ENCODE measurements around the gene DRC7. TPM values are rescaled to one million over a fixed set of nuclear protein-coding genes. Genes with fewer than 3 reads are reported as not detected.
"Not testable (repeated sequence)": the region's sequence is repeated elsewhere in the genome, so short reads cannot be mapped to it uniquely, and the experiment has no call there.

Gene DRC7
- total and polyA plus RNA-seq, 2 donors, result 0.32 to 0.33 TPM

DNA sequence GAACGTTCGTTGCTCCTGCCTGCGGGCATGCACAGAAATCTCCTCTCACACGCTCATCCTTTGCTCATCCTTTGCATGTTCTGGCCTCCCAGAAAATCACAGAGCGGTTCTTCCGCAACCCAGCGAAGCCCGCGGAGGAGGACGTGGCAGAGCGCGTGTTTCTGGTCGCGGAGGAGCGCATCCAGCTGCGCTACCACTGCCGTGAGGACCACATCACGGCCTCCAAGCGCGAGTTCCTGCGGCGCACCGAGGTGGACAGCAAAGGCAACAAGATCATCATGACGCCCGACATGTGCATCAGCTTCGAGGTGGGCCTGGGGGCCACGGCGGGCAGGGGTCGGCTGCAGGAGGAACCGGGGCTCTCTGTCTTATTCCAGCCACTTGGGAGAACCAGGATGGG is 31.4 kb downstream of the DRC7 start:
- Histone ChIP-seq H3K4me3 (ENCODE audit: low read length in 2 of 2) (no peak overlapping the region), H3K36me3 (ENCODE audit: control insufficient read depth in 2 of 2, insufficient read depth in 2 of 2, low read length in 1 of 2) (no peaks in the 10 kb centered on the region), H3K9me3 (ENCODE audit: control insufficient read depth in 2 of 2, insufficient read depth in 1 of 2, low read length in 1 of 2) (peaks cover 0 to 3% of the 10 kb centered on the region in 2 donors), H3K27me3 (ENCODE audit: control insufficient read depth in 2 of 2, insufficient read depth in 1 of 2, low read length in 1 of 2) (no peaks in the 10 kb centered on the region), H3K27ac (ENCODE audit: low read depth in 1 of 2, low read length in 1 of 2) (no peak overlapping the region), H3K4me1 (ENCODE audit: control insufficient read depth in 2 of 2, insufficient read depth in 2 of 2, low read length in 2 of 2) (no peaks in the 10 kb centered on the region)
- no peak for DNase-seq (ENCODE audit: low read depth in 6 of 9, low spot score in 9 of 9)
- 97% methylated on average over 30 of the region's 30 CpGs for WGBS

- Histone ChIP-seq H3K27me3 (ENCODE audit: control insufficient read depth in 2 of 2, insufficient read depth in 1 of 2, low read length in 1 of 2) (no peaks in the 10 kb centered on the region), H3K27ac (ENCODE audit: low read depth in 1 of 2, low read length in 1 of 2) (no peak overlapping the region), H3K4me3 (ENCODE audit: low read length in 2 of 2) (no peak overlapping the region), H3K4me1 (ENCODE audit: control insufficient read depth in 2 of 2, insufficient read depth in 2 of 2, low read length in 2 of 2) (no peaks in the 10 kb centered on the region), H3K36me3 (ENCODE audit: control insufficient read depth in 2 of 2, insufficient read depth in 2 of 2, low read length in 1 of 2) (no peaks in the 10 kb centered on the region), H3K9me3 (ENCODE audit: control insufficient read depth in 2 of 2, insufficient read depth in 1 of 2, low read length in 1 of 2) (peaks cover 0 to 3% of the 10 kb centered on the region in 2 donors)
- 92% methylated on average over 7 of the region's 7 CpGs for WGBS
- no peak for DNase-seq (ENCODE audit: low read depth in 6 of 9, low spot score in 9 of 9)
Observed at GRCh38 chr16:57726433-57726947, 31.9 kb downstream of the DRC7 start.

GRCh38 chr16:57727610-57728009 is 33.0 kb downstream of the DRC7 start:
- Histone ChIP-seq H3K4me1 (ENCODE audit: control insufficient read depth in 2 of 2, insufficient read depth in 2 of 2, low read length in 2 of 2) (no peaks in the 10 kb centered on the region), H3K27ac (ENCODE audit: low read depth in 1 of 2, low read length in 1 of 2) (no peak overlapping the region), H3K9me3 (ENCODE audit: control insufficient read depth in 2 of 2, insufficient read depth in 1 of 2, low read length in 1 of 2) (no peaks in the 10 kb centered on the region), H3K27me3 (ENCODE audit: control insufficient read depth in 2 of 2, insufficient read depth in 1 of 2, low read length in 1 of 2) (no peaks in the 10 kb centered on the region), H3K4me3 (ENCODE audit: low read length in 2 of 2) (no peak overlapping the region), H3K36me3 (ENCODE audit: control insufficient read depth in 2 of 2, insufficient read depth in 2 of 2, low read length in 1 of 2) (no peaks in the 10 kb centered on the region)
- DNase-seq (ENCODE audit: low read depth in 6 of 9, low spot score in 9 of 9), result no peak
- WGBS, result 91% methylated on average over 4 of the region's 4 CpGs

DNA sequence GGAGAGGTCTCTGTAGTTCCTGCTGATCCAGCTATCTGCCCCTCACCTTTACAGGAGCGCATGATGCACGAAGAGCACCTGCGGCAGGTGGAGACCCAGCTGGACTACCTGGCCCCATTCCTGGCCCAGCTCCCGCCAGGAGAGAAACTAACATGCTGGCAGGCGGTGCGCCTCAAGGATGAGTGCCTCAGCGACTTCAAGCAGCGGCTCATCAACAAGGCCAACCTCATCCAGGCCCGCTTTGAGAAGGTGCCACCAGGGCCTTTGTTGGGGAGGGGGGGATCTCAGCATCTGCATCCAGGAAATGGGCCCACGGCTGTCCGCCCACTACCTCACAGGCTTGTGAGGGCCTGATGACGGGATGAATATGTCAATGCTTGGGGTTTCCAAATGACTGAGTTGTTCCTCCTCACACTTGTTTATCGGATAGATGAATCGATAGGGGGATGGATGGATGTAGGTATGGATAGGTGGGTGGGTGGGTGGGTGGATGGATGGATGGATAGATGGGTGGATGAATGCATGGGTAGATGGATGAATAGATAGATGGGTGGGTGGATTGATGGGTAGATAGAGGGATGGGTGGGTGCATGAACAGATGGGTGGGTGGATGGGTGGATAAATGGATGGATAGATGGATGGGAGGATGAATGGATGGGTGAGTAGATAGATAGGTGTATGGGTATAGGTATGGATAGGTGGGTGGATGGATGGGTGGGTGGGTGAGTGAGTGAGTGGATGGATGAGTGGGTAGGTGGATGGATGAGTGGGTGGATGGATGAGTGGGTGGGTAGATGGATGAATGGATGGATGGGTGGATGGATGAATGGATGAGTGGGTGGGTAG is 34.0 kb downstream of the DRC7 start:
- Histone ChIP-seq H3K27me3 (ENCODE audit: control insufficient read depth in 2 of 2, insufficient read depth in 1 of 2, low read length in 1 of 2) (no peaks in the 10 kb centered on the region), H3K9me3 (ENCODE audit: control insufficient read depth in 2 of 2, insufficient read depth in 1 of 2, low read length in 1 of 2) (no peaks in the 10 kb centered on the region), H3K36me3 (ENCODE audit: control insufficient read depth in 2 of 2, insufficient read depth in 2 of 2, low read length in 1 of 2) (no peaks in the 10 kb centered on the region), H3K27ac (ENCODE audit: low read depth in 1 of 2, low read length in 1 of 2) (no peak overlapping the region), H3K4me1 (ENCODE audit: control insufficient read depth in 2 of 2, insufficient read depth in 2 of 2, low read length in 2 of 2) (no peaks in the 10 kb centered on the region), H3K4me3 (ENCODE audit: low read length in 2 of 2) (no peak overlapping the region)
- DNase-seq (ENCODE audit: low read depth in 6 of 9, low spot score in 9 of 9), result no peak
- WGBS, result 98% methylated on average over 14 of the region's 14 CpGs

DNA sequence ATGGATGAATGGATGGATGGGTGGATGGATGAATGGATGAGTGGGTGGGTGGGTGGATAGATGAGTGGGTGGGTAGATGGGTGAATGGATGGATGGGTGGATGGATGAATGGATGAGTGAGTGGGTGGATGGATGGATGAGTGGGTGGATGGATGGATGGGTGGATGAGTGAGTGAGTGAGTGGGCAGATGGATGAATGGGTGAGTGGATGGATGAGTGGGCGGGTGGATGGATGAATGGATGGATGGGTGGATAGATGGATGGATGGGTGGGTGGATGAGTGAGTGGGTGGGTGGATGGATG is 34.5 kb downstream of the DRC7 start:
- Histone ChIP-seq H3K4me1 (ENCODE audit: control insufficient read depth in 2 of 2, insufficient read depth in 2 of 2, low read length in 2 of 2) (no peaks in the 10 kb centered on the region), H3K9me3 (ENCODE audit: control insufficient read depth in 2 of 2, insufficient read depth in 1 of 2, low read length in 1 of 2) (no peaks in the 10 kb centered on the region), H3K27me3 (ENCODE audit: control insufficient read depth in 2 of 2, insufficient read depth in 1 of 2, low read length in 1 of 2) (no peaks in the 10 kb centered on the region), H3K4me3 (ENCODE audit: low read length in 2 of 2) (no peak overlapping the region), H3K27ac (ENCODE audit: low read depth in 1 of 2, low read length in 1 of 2) (no peak overlapping the region), H3K36me3 (ENCODE audit: control insufficient read depth in 2 of 2, insufficient read depth in 2 of 2, low read length in 1 of 2) (no peaks in the 10 kb centered on the region)
- WGBS, result 94% methylated on average over 1 of the region's 1 CpG
- DNase-seq (ENCODE audit: low read depth in 6 of 9, low spot score in 9 of 9), result no peak

DNA sequence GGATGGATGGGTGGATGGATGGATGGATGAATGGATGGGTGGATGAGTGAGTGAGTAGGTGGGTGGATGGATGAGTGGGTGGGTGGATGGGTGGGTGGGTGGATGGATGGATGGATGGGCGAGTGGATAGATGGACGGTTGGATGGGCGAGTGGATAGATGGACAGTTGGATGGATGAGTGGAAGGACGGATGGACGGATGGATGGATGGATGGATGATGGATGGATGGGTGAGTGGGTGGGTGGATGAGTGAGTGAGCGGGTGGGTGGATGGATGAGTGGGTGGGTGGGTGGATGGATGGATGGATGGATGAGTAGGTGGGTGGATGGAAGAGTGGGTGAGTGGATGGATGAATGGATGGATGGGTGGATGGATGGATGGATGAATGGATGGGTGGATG is 35.2 kb downstream of the DRC7 start:
- not testable (repeated sequence) for H3K9me3 ChIP-seq (ENCODE audit: control insufficient read depth in 2 of 2, insufficient read depth in 1 of 2, low read length in 1 of 2); H3K4me3 ChIP-seq (ENCODE audit: low read length in 2 of 2); H3K4me1 ChIP-seq (ENCODE audit: control insufficient read depth in 2 of 2, insufficient read depth in 2 of 2, low read length in 2 of 2); H3K27ac ChIP-seq (ENCODE audit: low read depth in 1 of 2, low read length in 1 of 2); H3K36me3 ChIP-seq (ENCODE audit: control insufficient read depth in 2 of 2, insufficient read depth in 2 of 2, low read length in 1 of 2); DNase-seq (ENCODE audit: low read depth in 6 of 9, low spot score in 9 of 9); H3K27me3 ChIP-seq (ENCODE audit: control insufficient read depth in 2 of 2, insufficient read depth in 1 of 2, low read length in 1 of 2)
- 98% methylated on average over 6 of the region's 6 CpGs for WGBS

- WGBS, result 91% methylated on average over 13 of the region's 13 CpGs
- no peaks in the 10 kb centered on the region for H3K9me3 ChIP-seq (ENCODE audit: control insufficient read depth in 2 of 2, insufficient read depth in 1 of 2, low read length in 1 of 2)
- H3K36me3 ChIP-seq (ENCODE audit: control insufficient read depth in 2 of 2, insufficient read depth in 2 of 2, low read length in 1 of 2), result no peaks in the 10 kb centered on the region
- no peak overlapping the region for H3K27ac ChIP-seq (ENCODE audit: low read depth in 1 of 2, low read length in 1 of 2)
- peaks cover 3 to 7% of the 10 kb centered on the region in 2 donors for H3K4me1 ChIP-seq (ENCODE audit: control insufficient read depth in 2 of 2, insufficient read depth in 2 of 2, low read length in 2 of 2)
- DNase-seq (ENCODE audit: low read depth in 6 of 9, low spot score in 9 of 9), result no peak
- H3K4me3 ChIP-seq (ENCODE audit: low read length in 2 of 2), result no peak overlapping the region
- H3K27me3 ChIP-seq (ENCODE audit: control insufficient read depth in 2 of 2, insufficient read depth in 1 of 2, low read length in 1 of 2), result no peaks in the 10 kb centered on the region
Observed at GRCh38 chr16:57730771-57731730, 36.4 kb downstream of the DRC7 start.

- Histone ChIP-seq H3K27me3 (ENCODE audit: control insufficient read depth in 2 of 2, insufficient read depth in 1 of 2, low read length in 1 of 2) (no peaks in the 10 kb centered on the region), H3K27ac (ENCODE audit: low read depth in 1 of 2, low read length in 1 of 2) (no peak overlapping the region)
- WGBS, result 90% methylated on average over 2 of the region's 2 CpGs
Observed at GRCh38 chr16:57732037-57732436, 37.4 kb downstream of the DRC7 start.

DNA sequence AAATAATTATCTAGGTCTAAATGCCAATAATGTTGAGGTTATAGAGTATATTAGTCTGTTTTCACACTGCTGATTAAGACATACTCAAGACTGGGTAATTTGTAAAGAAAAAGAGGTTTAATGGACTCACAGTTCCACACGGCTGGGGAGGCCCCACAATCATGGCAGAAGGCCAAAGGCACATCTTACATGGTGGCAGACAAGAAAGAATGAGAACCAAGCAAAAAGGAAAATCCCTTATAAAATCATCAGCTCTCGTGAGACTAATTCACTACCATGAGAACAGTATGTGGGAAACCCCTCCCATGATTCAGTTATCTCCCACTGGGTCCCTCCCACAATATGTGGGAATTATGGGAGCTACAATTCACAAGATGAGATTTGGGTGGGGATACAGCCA is 38.1 kb downstream of the DRC7 start:
- no peaks in the 10 kb centered on the region for H3K36me3 ChIP-seq (ENCODE audit: control insufficient read depth in 2 of 2, insufficient read depth in 2 of 2, low read length in 1 of 2)
- no peaks in the 10 kb centered on the region for H3K27me3 ChIP-seq (ENCODE audit: control insufficient read depth in 2 of 2, insufficient read depth in 1 of 2, low read length in 1 of 2)
- no peak overlapping the region for H3K27ac ChIP-seq (ENCODE audit: low read depth in 1 of 2, low read length in 1 of 2)
- H3K4me3 ChIP-seq (ENCODE audit: low read length in 2 of 2), result no peak overlapping the region
- WGBS, result 95% methylated on average over 2 of the region's 2 CpGs
- no peak for DNase-seq (ENCODE audit: low read depth in 6 of 9, low spot score in 9 of 9)
- peaks cover 13 to 19% of the 10 kb centered on the region in 2 donors for H3K4me1 ChIP-seq (ENCODE audit: control insufficient read depth in 2 of 2, insufficient read depth in 2 of 2, low read length in 2 of 2)
- H3K9me3 ChIP-seq (ENCODE audit: control insufficient read depth in 2 of 2, insufficient read depth in 1 of 2, low read length in 1 of 2), result no peaks in the 10 kb centered on the region

More at GRCh38 chr16:57732037-57732436, 37.4 kb downstream of the DRC7 start:
- Histone ChIP-seq H3K9me3 (ENCODE audit: control insufficient read depth in 2 of 2, insufficient read depth in 1 of 2, low read length in 1 of 2) (no peaks in the 10 kb centered on the region), H3K36me3 (ENCODE audit: control insufficient read depth in 2 of 2, insufficient read depth in 2 of 2, low read length in 1 of 2) (no peaks in the 10 kb centered on the region), H3K4me1 (ENCODE audit: control insufficient read depth in 2 of 2, insufficient read depth in 2 of 2, low read length in 2 of 2) (peaks cover 13 to 17% of the 10 kb centered on the region in 2 donors), H3K4me3 (ENCODE audit: low read length in 2 of 2) (no peak overlapping the region)
- no peak for DNase-seq (ENCODE audit: low read depth in 6 of 9, low spot score in 9 of 9)
